IPS DF 6.9 (cell line): ENCODE data around the gene AIP.

Experiments
- DNase-seq: peaks from one replicate; pipeline ENCODE4 v3.0.0-alpha.2; 2013; ENCODE audit warnings: low read depth, low spot score
- H3K27ac ChIP-seq: one replicate; pipeline ENCODE4 v1.5.1; 2013; ENCODE audit warnings: low read length, control low read depth
- H3K27me3 ChIP-seq: 2 replicates; pipeline ENCODE4 v1.6.1; 2013; ENCODE audit warnings: mild to moderate bottlenecking, low read length; ENCODE audit not compliant: control insufficient read depth, insufficient read depth
- H3K36me3 ChIP-seq: 2 replicates; pipeline ENCODE4 v1.6.1; 2013; ENCODE audit warnings: low read length; ENCODE audit not compliant: control insufficient read depth, insufficient read depth
- H3K4me1 ChIP-seq: 2 replicates; pipeline ENCODE4 v1.6.1; 2013; ENCODE audit warnings: low read length; ENCODE audit not compliant: control insufficient read depth, insufficient read depth
- H3K4me3 ChIP-seq: 2 replicates; pipeline ENCODE4 v1.5.1; 2013; ENCODE audit warnings: mild to moderate bottlenecking, low read length
- H3K9me3 ChIP-seq: 2 replicates; pipeline ENCODE4 v1.6.1; 2013; ENCODE audit warnings: low read length, inconsistent platforms; ENCODE audit not compliant: control insufficient read depth, insufficient read depth
- WGBS: extraction: QIAGEN DNeasy Blood & Tissue Kit; methylation state at CpG from one replicate; pipeline ENCODE4 v1.1.7; 2013; ENCODE audit warnings: mixed read lengths, missing lambda C conversion rate; ENCODE audit not compliant: insufficient read length, insufficient coverage; 5-methylcytosine and 5-hydroxymethylcytosine counted together

The AIP gene

GRCh38 chr11:67538823-67539505, 56.1 kb downstream of the AIP start:
- WGBS = no CpG with 5 or more reads among the region's 10 CpGs
- Histone ChIP-seq H3K27ac (no peak overlapping the region), H3K27me3 (no peaks in the 10 kb centered on the region), H3K4me3 (no peak overlapping the region), H3K36me3 (no peaks in the 10 kb centered on the region), H3K4me1 (no peaks in the 10 kb centered on the region), H3K9me3 (0 out of 2 replicates have a peak, but pooled peaks cover 2% of the 10 kb centered on the region)
- no peak for DNase-seq

- no peak for DNase-seq
- Histone ChIP-seq H3K9me3 (0 out of 2 replicates have a peak, but pooled peaks cover 1% of the 10 kb centered on the region), H3K4me3 (no peak overlapping the region), H3K27me3 (no peaks in the 10 kb centered on the region), H3K36me3 (no peaks in the 10 kb centered on the region), H3K27ac (no peak overlapping the region), H3K4me1 (no peaks in the 10 kb centered on the region)
- no CpG with 5 or more reads among the region's 4 CpGs for WGBS
Observed at GRCh38 chr11:67539550-67539949, 56.7 kb downstream of the AIP start.
